ENCODE data around the gene SCGB2A2.

The SCGB2A2 gene

DNA sequence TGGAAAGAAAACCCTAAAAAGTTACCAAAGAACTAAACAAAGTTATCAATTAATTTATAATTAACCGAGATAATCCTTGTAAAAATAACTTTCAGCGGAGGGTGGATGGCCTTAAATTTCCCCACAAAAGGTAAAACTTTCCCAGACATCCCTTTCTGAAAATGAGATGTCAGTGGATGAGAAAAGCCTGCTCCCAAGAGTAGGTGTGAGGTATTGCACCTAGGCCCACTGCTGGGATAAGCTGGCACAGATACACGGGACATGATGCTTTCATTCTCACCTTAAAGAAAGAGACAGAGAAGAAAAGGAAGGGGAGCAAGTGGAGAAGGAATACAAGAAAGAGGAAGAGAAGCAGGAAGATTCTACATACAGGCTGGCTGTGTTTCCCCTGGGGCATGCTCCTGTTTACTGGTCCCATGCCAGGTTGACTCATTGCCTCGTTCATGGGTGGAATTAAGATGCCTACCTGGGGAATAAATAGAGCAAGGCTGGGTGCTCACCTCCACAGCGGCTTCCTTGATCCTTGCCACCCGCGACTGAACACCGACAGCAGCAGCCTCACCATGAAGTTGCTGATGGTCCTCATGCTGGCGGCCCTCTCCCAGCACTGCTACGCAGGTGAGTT, at the start of gene SCGB2A2:
SCGB2A2 (plus strand) TSS at position 505 of the 625 bp plus-strand sequence; CDS start at position 564, 59 bp downstream.
- no peak for DNase-seq

DNA sequence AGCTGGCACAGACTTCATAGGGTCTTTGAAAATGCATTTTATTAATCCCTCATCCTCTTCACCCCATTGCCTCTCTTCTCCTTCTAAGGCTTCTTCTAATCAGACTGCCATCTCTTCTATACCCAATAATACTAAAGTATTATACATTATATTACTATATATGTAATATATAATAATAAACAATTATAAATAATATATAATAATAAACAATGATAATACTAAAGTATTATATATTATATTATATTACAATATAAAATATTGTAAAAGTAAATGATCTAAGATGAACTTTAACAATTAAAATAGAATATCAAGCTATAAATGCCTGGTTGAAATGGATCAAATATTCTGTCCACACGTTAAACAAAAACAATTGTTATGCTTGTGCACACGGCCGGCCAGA, 48.5 kb upstream of the SCGB2A2 start:
- no peak for DNase-seq

DNA sequence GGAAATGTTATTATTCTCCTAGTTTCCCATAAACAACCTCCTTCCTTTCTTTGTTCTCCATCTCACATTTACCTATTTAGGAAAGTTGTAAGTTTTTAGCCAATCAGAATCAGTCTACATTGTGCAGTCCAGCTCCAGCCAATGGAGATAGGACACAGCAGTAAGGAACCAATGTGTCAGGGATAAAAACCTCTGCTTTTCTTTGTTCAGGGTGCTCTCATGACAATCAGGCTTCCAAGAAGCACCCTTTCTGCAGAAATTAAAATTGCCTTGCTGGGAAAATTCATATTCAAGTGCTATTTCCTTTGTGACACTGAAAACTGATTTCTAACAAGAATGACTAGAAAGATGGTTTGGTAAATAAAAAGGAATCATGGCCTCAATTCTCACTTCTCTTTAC, 46.9 kb upstream of the SCGB2A2 start:
- no peak for DNase-seq

DNA sequence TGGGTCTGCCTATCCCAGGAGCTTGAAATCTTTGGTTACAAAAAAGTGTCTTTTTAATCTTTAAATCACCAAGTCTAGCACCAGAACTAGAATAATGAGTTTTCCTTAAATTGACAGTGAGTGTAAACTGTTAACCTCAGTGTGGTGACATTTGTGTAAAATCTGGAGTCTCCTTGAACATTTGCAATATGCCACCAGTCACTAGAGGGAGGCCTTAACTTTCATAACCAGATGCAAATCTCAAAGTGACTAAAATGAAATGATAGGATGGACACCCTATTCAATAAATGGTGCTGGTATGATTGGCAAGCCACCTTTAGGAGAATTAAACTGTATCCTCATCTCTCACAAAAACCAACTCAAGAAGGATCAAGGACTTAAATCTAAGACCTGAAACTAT, 36.2 kb upstream of the SCGB2A2 start:
- no peak for DNase-seq

DNA sequence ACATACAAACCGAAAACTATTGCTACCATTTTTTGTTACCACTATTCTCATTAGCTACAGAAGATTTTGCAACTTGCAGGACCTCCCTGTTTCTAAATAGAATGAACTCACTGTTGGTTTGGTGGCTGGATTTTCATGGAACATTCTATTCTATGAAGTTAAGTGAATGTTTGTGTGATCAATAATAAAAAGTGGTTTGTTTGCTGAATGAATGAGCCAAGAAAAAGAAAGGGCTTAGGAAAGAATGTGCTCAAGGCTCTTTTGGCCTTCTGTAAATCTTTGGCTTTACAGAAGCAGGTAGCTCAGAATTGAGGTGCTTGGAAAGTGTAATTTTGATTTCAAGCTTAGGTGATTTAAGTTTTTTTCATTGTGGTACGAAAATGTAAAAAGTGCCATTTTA, 33.8 kb upstream of the SCGB2A2 start:
- DNase-seq, result no peak

DNA sequence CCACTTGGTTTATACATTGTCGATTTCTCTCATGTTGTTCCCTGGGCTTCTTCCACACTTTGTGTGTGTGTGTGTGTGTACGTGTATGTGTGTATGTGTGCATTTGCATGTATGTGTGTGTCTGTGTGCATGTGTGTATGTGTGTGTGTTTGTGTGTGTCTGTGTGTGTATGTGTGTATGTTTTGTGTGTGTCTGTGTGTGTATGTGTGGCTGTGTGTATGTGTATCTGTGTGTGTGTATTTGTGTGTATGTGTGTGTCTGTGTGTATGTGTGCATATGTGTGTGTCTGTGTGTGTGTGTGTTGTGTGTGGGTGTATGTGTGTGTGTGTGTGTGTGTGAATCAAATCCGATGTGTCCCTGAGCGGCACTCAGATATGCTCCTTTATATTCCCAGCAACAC, 32.5 kb upstream of the SCGB2A2 start:
- DNase-seq, result no peak

DNA sequence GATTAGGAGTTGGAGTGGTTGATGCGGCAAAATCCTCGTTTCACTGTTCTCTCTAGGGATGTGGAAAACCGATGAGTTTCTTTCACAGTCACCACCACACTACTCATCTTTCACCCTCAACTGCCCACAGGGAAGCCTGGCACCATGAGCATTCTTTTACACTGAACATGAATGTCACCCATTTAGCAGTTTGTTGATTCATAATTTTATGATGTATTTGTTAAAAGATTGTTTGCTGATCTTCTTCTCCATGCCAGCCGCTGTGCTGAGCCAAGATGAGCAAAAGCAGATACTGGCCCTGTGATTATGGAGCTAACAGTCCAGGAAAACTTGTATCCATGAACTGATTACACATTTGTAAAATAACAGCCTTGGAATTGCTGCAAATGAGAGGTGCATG, 31.8 kb upstream of the SCGB2A2 start:
- no peak for DNase-seq

DNA sequence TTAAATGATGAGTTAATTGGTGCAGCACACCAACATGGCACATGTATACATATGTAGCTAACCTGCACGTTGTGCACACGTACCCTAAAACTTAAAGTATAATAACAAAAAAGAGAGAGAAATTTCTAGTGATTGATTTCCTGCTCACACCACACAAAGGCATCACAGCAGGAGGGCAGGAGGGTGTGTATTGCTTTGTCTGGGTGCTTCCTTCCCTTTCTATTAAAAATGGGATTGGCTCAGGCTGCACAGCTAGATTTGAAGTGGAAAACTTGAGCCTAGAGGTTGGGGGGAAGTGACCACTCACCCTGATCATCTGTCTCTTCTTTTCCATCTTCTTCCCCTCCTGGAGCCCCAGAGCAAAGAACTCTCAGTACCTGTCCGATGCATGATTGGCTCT, 28.9 kb upstream of the SCGB2A2 start:
- peak; percentile 14 for DNase-seq

DNA sequence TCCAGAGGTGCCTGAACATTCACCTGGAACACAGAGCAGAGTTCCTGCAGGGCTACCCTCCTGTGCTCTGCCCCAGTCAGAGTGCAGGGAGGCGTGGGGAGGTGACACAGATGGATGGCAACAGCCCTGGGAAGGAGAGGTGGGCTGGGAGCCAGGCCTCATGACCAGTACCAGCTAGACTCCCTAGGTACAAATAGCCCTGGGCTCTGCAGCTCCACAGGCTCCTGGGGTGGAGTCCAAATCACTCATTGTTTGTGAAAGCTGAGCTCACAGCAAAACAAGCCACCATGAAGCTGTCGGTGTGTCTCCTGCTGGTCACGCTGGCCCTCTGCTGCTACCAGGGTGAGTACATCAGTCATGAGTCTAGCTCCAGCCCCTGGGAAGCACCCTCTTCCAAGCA, 27.9 kb upstream of the SCGB2A2 start, which contains the start of gene SCGB1D2:
SCGB1D2 (plus strand) TSS at position 219 of the 400 bp plus-strand sequence; CDS start at position 288, 69 bp downstream.
- DNase-seq, result peak; percentile 91

DNA sequence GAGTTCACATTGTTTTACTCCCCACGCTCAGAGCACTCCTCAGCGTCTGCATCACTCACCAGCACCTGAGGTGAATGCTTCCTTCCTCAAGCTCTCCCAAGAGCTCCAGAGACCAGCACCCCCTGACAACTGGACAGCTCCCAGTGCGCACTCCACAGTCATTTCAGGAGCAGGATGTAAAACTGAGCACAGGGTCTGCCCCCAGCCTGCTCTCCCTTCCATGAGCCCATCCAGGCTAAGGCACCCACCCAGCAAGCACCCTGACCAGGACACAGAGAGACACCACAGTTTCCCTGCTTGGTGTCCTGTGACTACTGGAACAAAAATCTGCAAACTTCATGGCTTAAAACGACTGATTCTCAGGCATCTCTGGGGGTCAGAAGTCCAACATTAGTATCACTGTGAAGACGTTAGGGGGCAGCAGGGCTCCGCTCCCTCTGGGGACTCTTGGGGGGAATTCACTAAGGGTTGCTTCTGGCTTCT, 24.6 kb upstream of the SCGB2A2 start:
- DNase-seq, result no peak

DNA sequence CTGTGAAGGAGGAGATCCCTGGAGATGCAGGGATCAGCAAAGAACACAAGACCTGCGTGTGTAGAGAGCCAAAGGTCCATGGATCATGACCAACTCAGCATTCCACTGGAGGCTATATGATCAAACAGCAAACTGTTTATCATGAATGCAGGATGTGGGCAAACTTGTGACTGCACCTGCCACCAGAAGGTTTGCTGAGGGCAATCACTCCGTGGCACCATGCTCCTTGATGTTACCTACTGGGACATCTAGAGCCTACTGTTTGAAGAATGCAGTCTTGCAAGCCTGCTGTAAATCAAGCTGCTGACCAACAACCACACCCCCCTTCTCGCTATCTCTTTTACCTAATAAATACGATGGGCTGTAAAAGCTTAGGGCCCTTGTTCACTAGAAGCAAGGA, 18.3 kb upstream of the SCGB2A2 start:
- DNase-seq, result no peak

DNA sequence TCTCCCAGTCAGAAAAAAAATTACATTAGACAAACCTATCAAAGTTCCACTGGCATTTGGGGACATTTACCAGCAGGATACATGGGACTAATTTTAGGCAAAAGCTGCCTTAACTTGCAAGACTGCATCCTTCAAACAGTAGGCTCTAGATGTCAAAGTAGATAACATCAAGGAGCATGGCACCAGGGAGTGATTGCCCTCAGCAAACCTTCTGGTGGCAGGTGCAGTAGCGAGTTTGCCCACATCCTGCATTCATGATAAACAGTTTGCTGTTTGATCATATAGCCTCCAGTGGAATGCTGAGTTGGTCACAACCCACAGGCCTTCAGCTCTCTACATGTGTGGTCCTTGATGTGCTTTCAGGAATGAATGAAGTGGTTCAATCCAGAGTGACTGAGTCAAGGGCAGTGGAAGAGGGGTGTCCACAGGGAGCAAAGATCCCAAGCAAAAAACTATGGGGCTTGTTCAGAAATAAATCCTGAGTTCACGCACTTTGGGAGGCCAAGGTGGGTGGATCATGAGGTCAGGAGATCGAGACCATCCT, 15.9 kb upstream of the SCGB2A2 start:
- no peak for DNase-seq

DNA sequence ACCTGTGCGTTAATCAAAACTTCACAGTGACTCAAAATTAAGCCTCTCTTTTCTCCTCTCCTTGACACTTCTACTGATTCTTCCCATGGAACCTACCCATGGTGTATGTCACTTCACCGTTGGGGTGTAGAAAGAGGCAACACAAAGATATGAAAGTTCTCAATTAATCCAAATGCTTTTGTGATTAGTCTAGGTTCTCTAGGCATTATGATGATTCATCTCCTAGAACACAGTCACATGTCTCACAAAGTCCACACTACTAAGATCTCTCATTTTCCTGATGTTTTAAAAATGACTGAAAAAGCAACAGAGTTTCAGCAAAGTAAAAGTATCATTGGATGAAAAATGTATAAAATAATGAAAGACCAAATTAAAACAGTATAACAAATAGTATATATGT, 13.7 kb upstream of the SCGB2A2 start:
- DNase-seq, result no peak

DNA sequence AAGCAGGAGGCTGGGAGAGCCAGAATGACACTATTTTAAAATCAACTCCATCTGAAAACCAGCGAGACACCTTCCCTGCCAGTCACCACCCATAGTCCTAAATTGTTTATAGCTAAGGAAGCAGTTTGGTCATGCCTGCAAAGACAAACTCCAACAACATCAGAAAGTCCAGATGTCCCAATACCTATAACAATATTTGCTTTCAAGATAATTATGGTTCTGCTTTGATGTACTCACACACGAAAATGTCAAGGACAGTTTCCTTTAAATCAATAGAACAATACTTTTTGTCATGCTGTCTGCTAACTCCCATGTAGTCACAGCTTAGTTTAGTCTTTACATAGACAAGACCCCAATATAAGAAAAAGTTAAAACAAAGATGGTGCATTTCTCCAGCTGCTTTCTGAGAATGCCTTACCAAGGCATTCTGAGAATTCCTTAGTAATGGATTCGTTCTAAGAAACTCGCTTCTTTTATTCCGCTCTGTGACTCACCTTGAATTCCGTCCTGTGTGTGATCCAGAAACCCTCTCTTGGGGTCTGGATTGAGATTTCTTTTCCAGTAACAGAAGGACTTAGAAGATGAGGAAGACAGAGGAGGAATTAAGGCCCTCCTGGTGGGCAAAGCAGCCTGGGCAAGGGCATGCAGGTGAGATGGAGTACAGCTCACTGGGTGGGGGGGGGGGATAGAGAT, 9.6 kb upstream of the SCGB2A2 start:
- DNase-seq, result no peak

DNA sequence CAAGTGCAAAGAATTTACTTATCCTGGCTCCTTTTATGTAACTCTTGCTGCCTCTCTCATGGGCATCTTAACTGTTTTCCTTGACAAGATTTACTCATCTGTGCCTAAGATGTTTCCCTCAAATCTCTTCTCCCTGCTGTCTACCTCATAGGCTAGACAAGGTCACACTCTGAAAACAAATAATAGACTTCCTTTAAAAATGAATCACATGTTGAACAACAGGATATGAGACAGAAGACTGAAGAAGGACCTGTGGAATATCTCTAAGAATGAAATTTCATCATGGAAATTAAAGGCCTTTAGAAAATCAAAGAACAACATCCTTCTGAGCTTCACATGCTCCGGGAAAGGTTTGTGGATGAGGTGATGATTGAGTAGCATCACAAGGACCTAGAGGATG, 6.0 kb upstream of the SCGB2A2 start:
- no peak for DNase-seq

DNA sequence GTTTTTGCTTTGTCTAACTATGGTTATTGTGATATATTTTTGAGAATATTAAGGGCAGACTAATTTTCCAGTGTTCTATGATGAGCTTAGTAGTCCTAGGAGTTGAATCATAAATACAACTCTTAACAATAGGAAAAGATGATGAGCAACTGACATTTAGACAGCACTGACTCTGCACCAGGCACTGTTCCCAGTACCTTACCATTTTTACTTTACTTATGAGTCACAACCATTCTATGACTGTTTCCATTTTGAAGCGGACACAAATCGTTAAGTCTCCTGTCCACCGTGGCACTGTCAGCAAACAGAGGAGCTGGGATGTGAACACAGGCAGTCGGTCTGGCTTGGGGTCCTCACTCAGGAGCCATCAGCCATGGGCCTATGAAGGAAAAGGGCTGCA, 3.4 kb upstream of the SCGB2A2 start:
- DNase-seq, result no peak

DNA sequence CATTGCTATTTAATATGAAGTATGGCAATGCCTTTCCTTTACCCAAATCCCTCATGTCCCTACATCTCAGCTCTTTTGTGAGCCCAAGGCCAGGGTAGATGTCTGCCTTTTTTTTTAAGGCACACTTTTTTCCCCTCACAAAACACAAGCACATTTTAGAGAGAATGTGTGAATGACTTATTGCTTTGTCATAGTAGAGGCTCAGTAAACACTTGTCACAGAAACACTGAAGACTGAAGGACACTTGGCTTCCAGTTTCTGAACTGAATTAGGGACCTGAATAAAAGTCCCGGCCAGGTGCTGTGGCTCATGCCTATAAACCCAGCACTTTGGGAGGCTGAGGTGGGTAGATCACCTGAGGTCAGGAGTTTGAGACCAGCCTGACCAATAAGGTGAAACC, 2.9 kb upstream of the SCGB2A2 start:
- no peak for DNase-seq

DNA sequence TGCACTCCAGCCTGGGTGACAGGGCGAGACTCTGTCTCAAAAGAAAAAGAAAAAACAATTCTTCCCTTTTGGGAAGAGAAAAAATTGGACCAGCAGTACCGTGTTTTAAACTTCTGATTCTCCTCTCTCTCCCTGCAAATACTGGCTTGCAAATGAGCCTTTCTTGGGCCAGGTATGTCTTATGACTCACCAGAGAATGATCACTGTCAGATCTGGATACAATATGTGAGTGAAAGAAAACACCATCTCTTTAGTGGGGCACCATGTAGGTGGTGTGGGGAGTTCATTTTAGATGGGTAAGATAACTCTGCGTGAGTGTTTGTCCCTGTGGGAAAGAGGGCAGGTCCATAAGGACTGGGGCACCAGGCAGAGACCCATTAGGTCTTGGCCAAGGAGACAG, 2.4 kb upstream of the SCGB2A2 start:
- no peak for DNase-seq

DNA sequence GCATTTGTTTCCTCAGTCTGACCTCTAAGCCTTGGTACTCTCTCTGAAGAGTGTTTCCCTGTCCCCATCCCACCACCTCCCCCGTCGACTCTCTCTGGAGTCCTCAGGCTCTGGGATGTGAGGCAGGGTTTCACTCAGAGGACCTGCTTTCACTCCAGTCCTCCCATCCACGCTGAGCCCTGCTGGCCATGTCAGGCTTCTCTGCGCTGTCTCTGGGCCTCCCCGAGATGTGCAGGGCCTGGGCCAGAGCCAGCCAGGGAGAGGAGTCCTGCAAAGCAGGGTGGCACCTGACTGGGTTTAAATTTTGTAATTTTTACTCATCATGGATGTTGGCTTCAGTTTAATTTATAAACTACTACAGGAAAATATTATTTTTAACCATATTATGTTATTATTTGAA, 3.3 kb downstream of the SCGB2A2 start:
- no peak for DNase-seq

DNA sequence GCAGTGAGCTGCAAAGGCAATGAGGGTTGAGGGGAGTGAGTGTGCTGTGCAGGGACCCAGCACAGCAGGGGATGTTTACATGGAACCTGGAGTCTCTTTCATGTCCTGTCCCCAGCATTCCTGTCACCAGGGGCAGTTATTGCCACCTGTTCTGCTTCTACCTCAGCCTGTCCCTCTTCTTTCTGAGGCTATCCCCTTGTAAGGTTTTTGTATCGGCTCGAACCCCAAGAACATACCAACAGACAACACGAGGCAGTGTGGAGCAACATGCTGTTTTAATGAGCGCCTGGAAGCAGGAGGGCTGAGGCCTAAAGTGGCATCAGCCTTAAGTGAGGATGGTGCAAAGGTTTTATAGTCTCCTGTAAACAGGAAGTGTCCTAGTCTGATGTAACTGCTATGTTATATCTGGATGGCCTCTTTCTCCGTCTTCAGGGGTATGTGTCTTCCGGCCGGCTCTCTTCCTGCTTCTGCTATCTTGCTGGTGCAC, 3.9 kb downstream of the SCGB2A2 start:
- peak; percentile 11 for DNase-seq

DNA sequence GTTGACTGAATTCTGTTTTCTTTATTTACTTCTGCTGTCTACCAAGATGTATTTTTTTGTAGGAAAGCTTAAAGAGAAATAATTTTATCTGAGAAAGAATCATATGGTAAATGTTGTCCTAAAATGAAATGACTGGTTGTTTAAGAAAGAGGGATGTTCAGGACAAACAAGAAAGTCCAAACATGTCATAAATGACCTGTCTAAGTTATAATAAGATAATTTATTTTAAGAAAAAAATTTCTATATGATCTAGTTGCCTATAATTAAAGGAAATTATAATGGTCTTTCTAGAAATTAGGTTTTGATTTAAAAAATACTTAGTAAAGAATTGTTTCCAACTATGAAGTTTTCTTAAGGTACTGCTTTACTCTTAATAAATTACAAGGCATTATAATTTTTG, 10.5 kb downstream of the SCGB2A2 start:
- no peak for DNase-seq

DNA sequence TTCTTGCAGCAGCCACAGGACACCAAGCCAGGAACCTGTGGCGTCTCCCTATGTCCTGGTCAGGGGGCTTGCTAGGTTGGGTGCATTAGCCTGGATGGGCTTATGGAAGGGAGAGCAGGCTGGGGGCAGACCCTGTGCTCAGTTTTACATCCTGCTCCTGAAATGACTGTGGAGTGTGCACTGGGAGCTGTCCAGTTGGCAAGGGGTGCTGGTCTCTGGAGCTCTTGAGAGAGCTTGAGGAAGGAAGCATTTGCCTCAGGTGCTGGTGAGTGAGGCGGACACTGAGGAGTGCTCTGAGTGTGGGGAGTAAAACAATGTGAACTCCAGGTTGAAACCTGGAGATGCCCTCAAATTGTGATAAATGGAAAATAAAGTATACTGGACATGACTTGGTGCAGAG, 25.5 kb downstream of the SCGB2A2 start:
- DNase-seq, result no peak

DNA sequence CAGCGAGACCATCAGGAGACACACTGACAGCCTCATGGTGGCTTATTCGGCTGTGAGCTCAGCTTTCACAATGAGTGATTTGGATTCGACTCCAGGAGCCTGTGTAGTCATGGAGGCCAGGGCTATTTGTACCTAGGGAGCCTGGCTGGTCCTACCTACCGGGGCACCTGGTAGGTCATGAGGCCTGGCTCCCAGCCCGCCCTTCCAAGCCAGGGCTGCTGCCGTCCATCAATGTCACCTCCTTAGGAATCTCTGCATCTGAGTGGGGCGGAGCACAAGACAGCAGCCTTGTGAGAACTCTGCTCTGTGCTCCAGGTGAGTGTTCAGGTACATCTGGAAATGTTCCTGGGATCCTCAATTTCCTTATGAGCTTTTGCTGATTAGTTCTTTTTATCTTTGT, 29.0 kb downstream of the SCGB2A2 start, which contains the start of gene SCGB1D4:
SCGB1D4 (minus strand) TSS at position 101 of the 400 bp plus-strand sequence; CDS start at position 36, 65 bp downstream.
- no peak for DNase-seq

DNA sequence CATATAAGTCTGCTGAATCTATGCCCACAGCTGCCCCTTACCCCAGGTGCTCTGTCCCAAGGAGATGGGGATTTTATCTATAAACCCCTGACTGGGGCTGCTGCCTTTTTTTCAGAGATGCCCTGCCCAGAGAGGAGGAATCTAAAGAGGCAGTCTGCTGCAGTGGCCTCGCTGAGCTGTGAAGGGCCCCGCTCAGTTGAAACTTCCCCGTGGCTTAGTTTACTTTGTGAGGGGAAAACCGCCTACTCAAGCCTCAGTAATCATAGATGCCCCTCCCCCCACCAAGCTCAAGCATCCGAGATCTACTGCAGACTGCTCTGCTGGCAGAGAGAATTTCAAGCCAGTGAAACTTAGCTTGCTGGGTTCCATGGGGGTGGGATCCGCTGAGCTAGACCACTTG, 36.3 kb downstream of the SCGB2A2 start:
- no peak for DNase-seq

Measured in DMS153 (cell line).